ENCODE data around the gene RAD1.
"Not testable (repeated sequence)": the region's sequence is repeated elsewhere in the genome, so short reads cannot be mapped to it uniquely, and the experiment has no call there.

Gene RAD1

GRCh38 chr5:34915139-34915855 is at the start of gene RAD1, which contains the start of gene BRIX1:
Gene RAD1 (minus strand): TSS chr5:34915504. CDS start chr5:34914892, 612 bp downstream.
Gene BRIX1 (plus strand): TSS chr5:34915711. CDS start chr5:34915739, 28 bp downstream.
- peak; percentile 97 for DNase-seq

GRCh38 chr5:34959323-34959722 is 44.0 kb upstream of the RAD1 start:
- no peak for DNase-seq

GRCh38 chr5:34957857-34958690 is 42.8 kb upstream of the RAD1 start:
- no peak for DNase-seq

GRCh38 chr5:34957321-34957720 is 42.0 kb upstream of the RAD1 start:
- no peak for DNase-seq

GRCh38 chr5:34944460-34945047 is 29.2 kb upstream of the RAD1 start:
- DNase-seq = no peak

- no peak for DNase-seq
Measured at GRCh38 chr5:34944044-34944443, 28.7 kb upstream of the RAD1 start.

GRCh38 chr5:34941936-34942335 is 26.6 kb upstream of the RAD1 start:
- DNase-seq = no peak

GRCh38 chr5:34932947-34933346 is 17.6 kb upstream of the RAD1 start:
- no peak for DNase-seq

GRCh38 chr5:34930870-34931269 is 15.6 kb upstream of the RAD1 start:
- DNase-seq = no peak

GRCh38 chr5:34930462-34930844 is 15.1 kb upstream of the RAD1 start:
- DNase-seq = no peak

- peak; percentile 90 for DNase-seq
Measured at GRCh38 chr5:34929720-34930461, 14.6 kb upstream of the RAD1 start.

- peak; percentile 99 for DNase-seq
Measured at GRCh38 chr5:34929134-34929719, 13.9 kb upstream of the RAD1 start, which contains the start of gene DNAJC21. Gene DNAJC21 (plus strand): TSS chr5:34929559. CDS start chr5:34929820, 261 bp downstream.

GRCh38 chr5:34928267-34928666 is 13.0 kb upstream of the RAD1 start:
- DNase-seq = no peak

GRCh38 chr5:34927785-34928184 is 12.5 kb upstream of the RAD1 start:
- no peak for DNase-seq

- DNase-seq = no peak
Measured at GRCh38 chr5:34926318-34926888, 11.1 kb upstream of the RAD1 start.

- DNase-seq = no peak
Measured at GRCh38 chr5:34924462-34924765, 9.1 kb upstream of the RAD1 start.

GRCh38 chr5:34923694-34924461 is 8.6 kb upstream of the RAD1 start:
- no peak for DNase-seq

- DNase-seq = not testable (repeated sequence)
Measured at GRCh38 chr5:34923256-34923655, 8.0 kb upstream of the RAD1 start.

- no peak for DNase-seq
Measured at GRCh38 chr5:34919077-34919476, 3.8 kb upstream of the RAD1 start.

- DNase-seq = no peak
Measured at GRCh38 chr5:34918025-34918424, 2.7 kb upstream of the RAD1 start.

GRCh38 chr5:34916518-34916917 is 1.2 kb upstream of the RAD1 start:
- no peak for DNase-seq

- no peak for DNase-seq
Measured at GRCh38 chr5:34915856-34916192, 520 bp upstream of the RAD1 start.

Measured in left hindlimb (tissue), 1 donor.